ENCODE data around the gene NID2.

NID2 gene

GRCh38 chr14:52063052-52063462 is 5.8 kb downstream of the NID2 start:
- no peak for TF ChIP-seq CTCF (IDR thresholded peaks at IDR 0.05; ENCODE audit: low read depth, low read length)
- no peak for DNase-seq (ENCODE audit: extremely low read depth, low read depth)

GRCh38 chr14:52061890-52062289 is 7.0 kb downstream of the NID2 start:
- no peak for DNase-seq (ENCODE audit: extremely low read depth, low read depth)

DNA sequence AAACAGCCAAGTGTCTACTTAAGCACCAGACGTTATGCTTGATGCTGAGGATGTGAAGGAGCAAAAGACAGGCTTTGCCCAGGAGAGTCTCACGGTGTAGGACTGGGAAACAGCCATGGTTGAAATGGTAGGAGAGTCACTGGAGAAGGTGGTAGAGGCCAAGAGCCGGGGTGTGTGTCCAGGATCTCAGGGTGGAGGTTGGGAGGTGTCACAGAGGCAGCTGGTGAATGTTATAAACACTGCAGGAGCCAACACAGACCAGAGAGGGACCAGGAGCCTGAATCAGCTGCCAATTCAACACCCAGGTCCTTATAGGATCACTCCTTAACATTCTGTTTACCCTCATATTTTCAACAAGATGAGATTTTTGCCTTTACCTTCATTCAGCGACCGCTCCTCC is 7.5 kb downstream of the NID2 start:
- no peak for TF ChIP-seq CTCF (IDR thresholded peaks at IDR 0.05; ENCODE audit: low read depth, low read length)
- no peak for DNase-seq (ENCODE audit: extremely low read depth, low read depth)

More at GRCh38 chr14:52061890-52062289, 7.0 kb downstream of the NID2 start:
- no peak for TF ChIP-seq CTCF (IDR thresholded peaks at IDR 0.05; ENCODE audit: low read depth, low read length)

- no peak for DNase-seq (ENCODE audit: extremely low read depth, low read depth)
- TF ChIP-seq CTCF (IDR thresholded peaks at IDR 0.05; ENCODE audit: low read depth, low read length): no peak
These were observed 8.8 kb downstream of the NID2 start for GRCh38 chr14:52060080-52060479.

DNA sequence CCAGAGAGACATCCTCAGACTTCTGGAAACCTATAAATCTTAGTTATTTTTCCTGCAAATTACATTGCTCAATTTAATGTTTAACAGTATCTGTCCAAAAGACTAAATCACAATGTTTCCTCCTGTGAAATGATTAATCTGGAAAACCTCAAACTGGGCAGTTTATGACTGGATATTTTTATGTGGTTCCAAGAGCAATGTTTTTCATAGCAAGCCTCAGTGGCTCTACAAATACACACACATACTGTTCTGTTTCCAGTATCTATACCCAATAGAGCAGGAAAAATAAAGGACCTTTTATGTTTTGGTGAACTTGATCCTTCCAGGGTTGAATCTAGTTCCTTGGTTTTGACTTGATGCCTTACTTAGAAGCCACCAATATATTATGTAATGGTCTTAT is 9.2 kb downstream of the NID2 start:
- no peak for DNase-seq (ENCODE audit: extremely low read depth, low read depth)

GRCh38 chr14:52058341-52058740 is 10.5 kb downstream of the NID2 start:
- no peak for DNase-seq (ENCODE audit: extremely low read depth, low read depth)
- TF ChIP-seq CTCF (IDR thresholded peaks at IDR 0.05; ENCODE audit: low read depth, low read length): no peak

More for the DNA sequence above, 9.2 kb downstream of the NID2 start:
- no peak for TF ChIP-seq CTCF (IDR thresholded peaks at IDR 0.05; ENCODE audit: low read depth, low read length)

DNA sequence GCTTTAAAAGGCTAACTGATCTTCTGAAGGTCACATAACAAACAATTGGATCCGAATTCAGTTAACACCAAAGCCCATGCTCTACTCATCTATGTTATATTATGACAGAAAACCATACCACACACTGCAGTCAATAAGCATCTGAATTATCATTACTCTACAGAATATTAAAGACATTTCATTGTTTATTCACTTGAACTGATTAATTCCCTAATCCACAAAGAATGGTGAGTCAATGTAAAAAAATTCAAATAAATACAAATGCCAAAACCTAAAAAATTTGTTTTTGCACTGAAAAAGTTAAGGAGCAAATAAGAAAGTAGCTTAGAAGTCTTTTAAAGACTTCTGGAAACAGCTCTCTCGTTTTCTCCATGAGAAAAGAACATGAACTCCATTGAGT is 13.7 kb downstream of the NID2 start:
- no peak for DNase-seq (ENCODE audit: extremely low read depth, low read depth)
- TF ChIP-seq CTCF (IDR thresholded peaks at IDR 0.05; ENCODE audit: low read depth, low read length): no peak
